Measurements from ENCODE around the gene FYB2.

The FYB2 gene

GRCh38 chr1:56726706-56727105, 92.5 kb downstream of the FYB2 start:
- DNase-seq (ENCODE audit: extremely low read depth in 1 of 2, low read depth in 1 of 2), result no peak

GRCh38 chr1:56719171-56719570, 100.0 kb downstream of the FYB2 start:
- DNase-seq (ENCODE audit: extremely low read depth in 1 of 2, low read depth in 1 of 2), result no peak

GRCh38 chr1:56715156-56715555, 104.0 kb downstream of the FYB2 start:
- no peak for DNase-seq (ENCODE audit: extremely low read depth in 1 of 2, low read depth in 1 of 2)

- no peak for DNase-seq (ENCODE audit: extremely low read depth in 1 of 2, low read depth in 1 of 2)
Measured at GRCh38 chr1:56713112-56713511, 106.1 kb downstream of the FYB2 start.

GRCh38 chr1:56712150-56712549, 107.1 kb downstream of the FYB2 start:
- no peak for DNase-seq (ENCODE audit: extremely low read depth in 1 of 2, low read depth in 1 of 2)

- DNase-seq (ENCODE audit: extremely low read depth in 1 of 2, low read depth in 1 of 2), result no peak
Measured at GRCh38 chr1:56710646-56711045, 108.6 kb downstream of the FYB2 start.

- no peak for DNase-seq (ENCODE audit: extremely low read depth in 1 of 2, low read depth in 1 of 2)
Measured at GRCh38 chr1:56709995-56710394, 109.2 kb downstream of the FYB2 start.

- no peak for DNase-seq (ENCODE audit: extremely low read depth in 1 of 2, low read depth in 1 of 2)
Measured at GRCh38 chr1:56709269-56709880, 109.8 kb downstream of the FYB2 start.

GRCh38 chr1:56707379-56707778, 111.8 kb downstream of the FYB2 start:
- DNase-seq (ENCODE audit: extremely low read depth in 1 of 2, low read depth in 1 of 2), result no peak

GRCh38 chr1:56703747-56704146, 115.5 kb downstream of the FYB2 start:
- no peak for DNase-seq (ENCODE audit: extremely low read depth in 1 of 2, low read depth in 1 of 2)

GRCh38 chr1:56696663-56697062, 122.5 kb downstream of the FYB2 start:
- no peak for DNase-seq (ENCODE audit: extremely low read depth in 1 of 2, low read depth in 1 of 2)

- DNase-seq (ENCODE audit: extremely low read depth in 1 of 2, low read depth in 1 of 2), result no peak
Measured at GRCh38 chr1:56688522-56689026, 130.6 kb downstream of the FYB2 start.

- DNase-seq (ENCODE audit: extremely low read depth in 1 of 2, low read depth in 1 of 2), result no peak
Measured at GRCh38 chr1:56686169-56686568, 133.0 kb downstream of the FYB2 start.

GRCh38 chr1:56683569-56683968, 135.6 kb downstream of the FYB2 start:
- DNase-seq (ENCODE audit: extremely low read depth in 1 of 2, low read depth in 1 of 2), result no peak

- no peak for DNase-seq (ENCODE audit: extremely low read depth in 1 of 2, low read depth in 1 of 2)
Measured at GRCh38 chr1:56676571-56677035, 142.6 kb downstream of the FYB2 start.

- DNase-seq (ENCODE audit: extremely low read depth in 1 of 2, low read depth in 1 of 2), result no peak
Measured at GRCh38 chr1:56675763-56676162, 143.4 kb downstream of the FYB2 start.

- DNase-seq (ENCODE audit: extremely low read depth in 1 of 2, low read depth in 1 of 2), result no peak
Measured at GRCh38 chr1:56672579-56672978, 146.6 kb downstream of the FYB2 start.

- no peak for DNase-seq (ENCODE audit: extremely low read depth in 1 of 2, low read depth in 1 of 2)
Measured at GRCh38 chr1:56671542-56671941, 147.7 kb downstream of the FYB2 start.

- no peak for DNase-seq (ENCODE audit: extremely low read depth in 1 of 2, low read depth in 1 of 2)
Measured at GRCh38 chr1:56671085-56671484, 148.1 kb downstream of the FYB2 start.

- DNase-seq (ENCODE audit: extremely low read depth in 1 of 2, low read depth in 1 of 2), result no peak
Measured at GRCh38 chr1:56670350-56670749, 148.9 kb downstream of the FYB2 start.

Data from activated CD8-positive, alpha-beta memory T cell treated with anti-CD3 and anti-CD28 coated beads for 1 hour (primary cell).